ENCODE data around the gene MACO1. TPM values are rescaled to one million over a fixed set of nuclear protein-coding genes. Genes with fewer than 3 reads are reported as not detected.

MACO1 gene
- total RNA-seq, 1 experiment from 2014 or later, result 6.3 TPM

DNA sequence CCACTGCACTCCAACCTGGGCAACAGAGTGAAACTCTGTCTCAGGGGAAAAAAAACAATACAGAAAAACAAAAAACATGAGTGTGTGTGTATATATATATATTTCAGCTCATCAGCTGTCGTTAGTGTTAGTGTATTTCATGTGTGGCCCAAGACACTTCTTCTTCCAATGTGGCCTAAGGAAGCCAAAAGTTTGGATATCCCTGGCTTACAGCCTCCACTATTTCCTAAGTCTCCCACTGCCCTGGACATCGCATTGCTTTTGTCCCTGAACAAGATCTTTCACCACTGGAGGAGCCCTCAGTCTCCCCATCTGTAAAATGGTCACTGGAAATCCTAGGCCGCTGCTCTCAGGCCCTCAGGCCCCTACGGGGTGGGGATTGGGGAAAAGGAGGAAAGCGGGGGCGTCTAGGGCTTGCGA lies 112.3 kb downstream of the MACO1 start:
- no peak for DNase-seq (ENCODE audit: low spot score)

DNA sequence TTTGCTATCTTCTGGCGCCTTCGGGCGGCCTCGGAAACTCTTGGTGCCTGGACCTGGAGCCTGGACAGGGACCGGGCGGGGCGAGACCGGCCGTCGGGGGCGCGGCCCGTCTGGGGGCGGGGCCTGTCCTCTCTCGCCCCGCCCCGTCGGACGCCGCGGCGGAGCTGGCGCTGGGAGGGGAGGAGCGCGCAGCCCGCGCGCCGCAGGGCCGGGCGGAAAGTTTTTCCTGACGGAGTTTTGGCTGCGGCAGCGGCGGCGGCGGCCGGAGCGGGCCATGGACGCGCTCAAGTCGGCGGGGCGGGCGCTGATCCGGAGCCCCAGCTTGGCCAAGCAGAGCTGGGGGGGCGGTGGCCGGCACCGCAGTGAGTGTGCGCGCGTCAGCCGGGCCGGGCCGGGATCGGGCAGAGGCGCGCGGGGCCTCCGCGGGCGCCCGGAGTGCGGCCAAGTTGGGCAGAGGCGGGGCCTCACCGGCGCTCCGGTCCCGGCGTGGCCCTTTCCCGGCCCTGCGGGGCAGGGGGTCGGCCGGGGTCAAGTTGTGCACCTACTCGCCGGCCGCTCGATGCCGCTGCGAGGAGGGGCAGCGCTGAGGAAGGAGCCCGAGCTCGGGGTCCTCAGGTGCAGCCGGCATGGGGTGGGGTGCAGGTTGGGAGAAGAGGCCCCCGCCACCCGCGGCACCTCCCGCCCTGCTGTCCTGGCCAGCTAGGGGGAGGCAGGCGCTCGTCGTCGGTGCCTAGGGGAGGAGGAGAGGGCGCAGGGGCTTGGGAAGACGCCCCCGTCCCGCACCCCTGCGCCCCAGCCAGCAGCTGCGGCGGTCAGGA lies 112.9 kb downstream of the MACO1 start, which contains the start of gene LDLRAP1:
Gene LDLRAP1 (plus strand): TSS at position 182 of the 818 bp plus-strand sequence. CDS start 93 bp downstream, at position 275.
- peak; percentile 76 for DNase-seq (ENCODE audit: low spot score)

DNA sequence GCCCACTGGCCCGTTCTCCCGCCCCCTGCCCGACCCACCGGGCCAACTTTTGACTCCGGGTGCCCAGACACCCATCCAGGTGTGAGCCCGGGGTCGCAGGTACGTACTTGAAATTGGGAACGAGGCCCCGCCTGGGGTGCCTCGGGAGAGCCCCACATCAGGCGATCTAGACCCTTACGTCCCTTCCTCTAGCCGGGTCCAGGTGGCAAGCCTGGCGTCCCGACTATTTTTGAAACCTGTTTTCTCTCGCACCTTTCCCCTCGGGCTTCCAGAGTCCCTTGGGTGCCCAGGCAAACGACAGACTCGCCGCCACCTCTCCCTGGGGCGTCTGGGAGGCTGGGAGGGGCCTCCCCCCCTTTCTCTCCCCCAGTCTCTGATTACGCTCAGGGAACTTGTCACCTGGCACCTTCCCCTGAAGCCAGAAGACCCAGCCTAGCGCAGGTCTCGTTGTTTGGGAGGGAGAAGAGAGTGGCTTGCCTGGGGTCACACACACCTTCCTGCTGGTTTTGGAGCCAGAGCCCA lies 113.6 kb downstream of the MACO1 start:
- DNase-seq (ENCODE audit: low spot score), result no peak

DNA sequence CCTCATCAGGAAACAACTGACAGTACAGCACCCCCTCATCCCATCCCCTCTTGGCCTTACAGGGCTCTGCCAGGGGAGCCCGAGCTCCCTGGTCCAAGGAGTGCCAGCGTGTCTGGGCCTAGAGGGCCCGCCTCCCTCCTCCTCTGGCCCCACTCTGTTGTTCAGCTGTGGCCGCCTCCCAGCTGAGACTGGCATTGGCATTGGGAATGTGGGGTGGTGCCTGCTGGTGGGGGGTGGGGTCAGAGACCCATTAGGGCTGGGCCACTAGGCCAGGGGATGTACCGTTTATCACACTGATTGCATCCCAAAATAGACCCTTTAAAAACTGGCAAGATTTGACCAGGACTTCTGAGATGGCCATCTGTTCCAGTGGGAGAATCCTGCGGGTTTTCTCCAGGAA lies 114.1 kb downstream of the MACO1 start:
- DNase-seq (ENCODE audit: low spot score), result peak; percentile 26

DNA sequence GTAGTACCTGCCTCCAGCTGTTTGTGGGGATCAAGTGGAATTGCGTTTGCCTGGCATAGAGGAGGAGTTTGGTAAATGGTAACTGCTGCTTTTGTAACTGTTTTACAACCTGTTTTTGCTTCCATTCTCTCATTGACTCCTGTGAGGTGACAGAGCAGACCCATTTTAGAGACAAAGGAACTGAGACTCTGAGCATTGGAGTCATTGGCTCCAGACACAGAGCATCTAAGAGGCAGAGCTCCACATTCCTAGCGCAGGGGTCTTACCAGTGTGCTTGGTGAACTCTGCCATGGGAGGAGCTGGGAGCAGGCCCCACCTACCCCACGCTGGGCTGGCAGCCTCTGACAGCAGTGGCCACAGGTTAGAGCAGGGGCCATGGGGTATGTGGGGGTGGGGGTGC lies 115.1 kb downstream of the MACO1 start:
- no peak for DNase-seq (ENCODE audit: low spot score)

DNA sequence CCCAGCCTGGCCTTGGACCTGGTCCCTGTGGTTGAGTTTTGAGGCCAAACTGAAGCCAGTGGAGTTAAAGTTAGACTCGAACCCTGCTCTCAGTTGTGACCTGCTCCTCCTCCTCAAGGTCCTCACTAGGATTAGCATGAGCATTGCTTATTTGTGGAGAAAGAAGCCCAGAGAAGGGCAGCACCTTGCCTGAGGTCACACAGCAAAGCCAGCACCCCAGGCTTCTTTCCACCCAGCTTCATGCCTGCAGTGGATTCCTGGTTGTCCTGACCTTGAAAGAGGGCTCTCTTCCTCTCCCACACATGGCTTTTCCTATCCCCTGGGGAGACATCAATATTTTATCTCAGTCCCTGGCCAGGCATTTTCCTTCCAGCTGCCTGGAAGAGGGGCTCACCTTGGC lies 115.5 kb downstream of the MACO1 start:
- no peak for DNase-seq (ENCODE audit: low spot score)

DNA sequence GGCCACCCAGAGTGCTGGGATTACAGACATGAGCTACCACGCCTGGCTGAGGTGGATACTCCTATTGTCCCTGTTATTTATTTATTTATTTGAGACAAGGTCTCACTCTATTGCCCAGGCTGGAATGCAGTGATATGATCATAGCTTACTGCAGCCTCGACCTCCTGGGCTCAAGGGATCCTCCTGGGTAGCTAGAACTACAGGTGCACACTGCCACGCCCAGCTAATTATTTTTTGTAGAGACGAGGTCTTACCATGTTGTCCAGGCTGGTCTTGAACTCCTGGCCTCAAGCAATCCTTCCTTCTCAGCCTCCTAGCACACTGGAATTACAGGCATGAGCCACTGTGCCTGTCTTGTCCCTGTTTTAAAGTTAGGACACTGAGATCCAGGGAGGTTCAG lies 117.9 kb downstream of the MACO1 start:
- DNase-seq (ENCODE audit: low spot score), result no peak

DNA sequence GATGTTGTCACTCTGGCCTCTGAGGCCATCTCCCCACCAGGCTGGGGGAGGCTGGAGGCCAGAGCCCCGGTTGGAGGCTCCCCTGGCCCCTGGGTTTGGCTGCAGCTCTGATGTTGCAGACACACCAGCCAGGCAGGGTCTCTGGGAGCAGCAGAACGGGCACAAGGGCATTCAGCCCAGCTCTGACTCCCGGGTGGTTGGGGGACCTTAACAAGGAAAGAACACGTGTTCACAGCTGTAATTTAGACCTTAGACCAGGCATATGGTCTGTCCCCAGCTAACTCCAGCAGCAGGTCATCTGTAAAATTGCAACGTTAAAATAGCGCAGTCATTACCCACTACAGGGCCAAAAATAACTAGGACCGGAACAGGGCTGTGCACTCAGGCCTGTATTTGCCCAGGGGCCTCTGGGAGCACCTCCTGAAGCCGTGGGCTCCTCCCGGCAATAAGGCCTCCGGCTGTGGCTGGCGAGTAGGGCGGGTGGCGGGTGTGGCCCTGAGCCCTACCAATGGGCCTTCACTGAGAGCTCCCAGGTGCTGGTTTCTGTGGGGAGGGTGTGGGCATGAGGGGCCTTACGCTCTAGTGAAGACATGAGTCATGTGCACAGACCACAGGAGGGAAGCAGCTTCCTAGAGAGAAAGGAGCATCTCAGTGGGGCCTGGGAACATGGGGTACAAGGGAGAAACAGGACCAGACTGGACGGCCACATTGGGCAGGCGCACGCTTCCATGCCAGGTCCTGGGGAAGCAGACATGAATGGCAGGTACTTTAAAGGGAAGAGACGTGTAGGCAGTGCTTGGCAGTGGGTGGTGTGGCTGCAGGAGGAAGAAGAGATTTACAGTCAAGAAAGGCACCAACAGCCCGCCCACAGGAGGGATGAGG lies 118.8 kb downstream of the MACO1 start:
- peak; percentile 44 for DNase-seq (ENCODE audit: low spot score)

Other genes with a start within 250 kb of the MACO1 start
- 18.5 and 19.0 TPM in 2 replicates for gene SYF2, start 198.4 kb upstream of the MACO1 start, total RNA-seq (2014; rRNA removed; shearing (Covaris generic))
- 99.6 and 105 TPM in 2 replicates for gene RSRP1, start 183.4 kb upstream of the MACO1 start, total RNA-seq (2014; rRNA removed; shearing (Covaris generic))
- gene RHD, start 158.4 kb upstream of the MACO1 start, total RNA-seq (2014; rRNA removed; shearing (Covaris generic)), result 0.66 TPM in 1 of 2 replicates, not detected in the other
- 58.2 and 75.3 TPM in 2 replicates for gene TMEM50A, start 92.6 kb upstream of the MACO1 start, total RNA-seq (2014; rRNA removed; shearing (Covaris generic))
- gene RHCE, start 10.1 kb upstream of the MACO1 start, total RNA-seq (2014; rRNA removed; shearing (Covaris generic)), result not detected in 2 replicates
- gene LDLRAP1, start 112.7 kb downstream of the MACO1 start, total RNA-seq (2014; rRNA removed; shearing (Covaris generic)), result 12.4 and 17.2 TPM in 2 replicates
- 0.10 and 0.28 TPM in 2 replicates for gene MAN1C1, start 185.9 kb downstream of the MACO1 start, total RNA-seq (2014; rRNA removed; shearing (Covaris generic))